SU-DHL-6 (cell line): ENCODE data around the gene ATP6AP2.

Experiments used
- CTCF ChIP-seq: fragments of 200-600 bp; sonication (generic); IDR thresholded peaks from one replicate; pipeline ENCODE4 v1.5.1; 2017; ENCODE audit warnings: antibody characterized with exemption, mild to moderate bottlenecking, low read length, moderate library complexity; ENCODE audit not compliant: insufficient read depth, poor library complexity, severe bottlenecking
- EZH2phosphoT487 ChIP-seq: fragments of 200-600 bp; sonication (generic), shearing (Covaris generic); conservative IDR thresholded peaks from 2 replicates; pipeline ENCODE4 v1.6.1; 2018; ENCODE audit warnings: mild to moderate bottlenecking, antibody characterized with exemption, low read length, moderate library complexity, mixed read lengths

GRCh38 chrX:40578039-40578695 lies 2.6 kb upstream of the ATP6AP2 start:
- TF ChIP-seq CTCF (no peak), EZH2phosphoT487 (no peak)
